ENCODE measurements around the gene SPRTN.

- no peak for TF ChIP-seq POLR2AphosphoS5 (IDR thresholded peaks at IDR 0.05)
- TF ChIP-seq, protein P1, sequence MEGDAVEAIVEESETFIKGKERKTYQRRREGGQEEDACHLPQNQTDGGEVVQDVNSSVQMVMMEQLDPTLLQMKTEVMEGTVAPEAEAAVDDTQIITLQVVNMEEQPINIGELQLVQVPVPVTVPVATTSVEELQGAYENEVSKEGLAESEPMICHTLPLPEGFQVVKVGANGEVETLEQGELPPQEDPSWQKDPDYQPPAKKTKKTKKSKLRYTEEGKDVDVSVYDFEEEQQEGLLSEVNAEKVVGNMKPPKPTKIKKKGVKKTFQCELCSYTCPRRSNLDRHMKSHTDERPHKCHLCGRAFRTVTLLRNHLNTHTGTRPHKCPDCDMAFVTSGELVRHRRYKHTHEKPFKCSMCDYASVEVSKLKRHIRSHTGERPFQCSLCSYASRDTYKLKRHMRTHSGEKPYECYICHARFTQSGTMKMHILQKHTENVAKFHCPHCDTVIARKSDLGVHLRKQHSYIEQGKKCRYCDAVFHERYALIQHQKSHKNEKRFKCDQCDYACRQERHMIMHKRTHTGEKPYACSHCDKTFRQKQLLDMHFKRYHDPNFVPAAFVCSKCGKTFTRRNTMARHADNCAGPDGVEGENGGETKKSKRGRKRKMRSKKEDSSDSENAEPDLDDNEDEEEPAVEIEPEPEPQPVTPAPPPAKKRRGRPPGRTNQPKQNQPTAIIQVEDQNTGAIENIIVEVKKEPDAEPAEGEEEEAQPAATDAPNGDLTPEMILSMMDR (IDR thresholded peaks at IDR 0.05) = no peak
- no peak for TF ChIP-seq POLR2A (IDR thresholded peaks at IDR 0.05; ENCODE audit: low read depth)
- no peak for TF ChIP-seq EP300 (IDR thresholded peaks at IDR 0.05)
Observed at GRCh38 chr1:231295938-231296337, 42.2 kb upstream of the SPRTN start.
